ENCODE results near the gene FAM149B1.
"Not testable (repeated sequence)": the region's sequence is repeated elsewhere in the genome, so short reads cannot be mapped to it uniquely, and the experiment has no call there.

FAM149B1 gene

GRCh38 chr10:73238990-73239566 lies 71.2 kb downstream of the FAM149B1 start:
- DNase-seq, result no peak

GRCh38 chr10:73239908-73240307 lies 72.0 kb downstream of the FAM149B1 start:
- no peak for DNase-seq

DNA sequence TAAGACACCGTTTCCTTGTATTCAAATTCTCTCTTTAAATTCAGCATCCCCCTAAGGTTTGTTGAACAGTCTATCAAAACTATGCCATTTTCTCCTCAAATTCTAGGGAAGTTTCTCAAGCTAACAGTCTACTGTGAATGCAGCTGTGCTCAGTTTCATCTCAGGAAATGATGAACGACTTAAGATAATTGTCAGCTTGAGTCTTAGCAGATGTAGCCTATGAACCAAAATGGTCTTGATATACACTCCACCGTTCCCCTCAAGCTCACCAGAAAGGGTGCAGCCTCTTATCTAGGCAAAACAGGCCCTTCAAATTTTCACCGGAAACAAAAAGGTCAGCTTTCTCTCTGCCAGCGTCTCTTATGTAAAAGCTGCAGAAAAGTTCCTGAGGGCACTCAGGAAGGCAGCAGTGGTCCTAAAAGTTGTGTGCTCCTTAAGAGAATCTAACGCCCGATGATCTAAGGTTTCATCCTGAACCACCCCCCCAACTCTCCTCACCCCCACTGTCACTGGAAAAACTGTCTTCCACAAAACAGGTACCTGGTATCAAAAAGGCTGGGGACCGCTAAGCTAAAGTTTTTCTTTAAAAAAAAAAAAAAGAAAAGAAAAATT lies 77.1 kb downstream of the FAM149B1 start:
- DNase-seq, result no peak

DNA sequence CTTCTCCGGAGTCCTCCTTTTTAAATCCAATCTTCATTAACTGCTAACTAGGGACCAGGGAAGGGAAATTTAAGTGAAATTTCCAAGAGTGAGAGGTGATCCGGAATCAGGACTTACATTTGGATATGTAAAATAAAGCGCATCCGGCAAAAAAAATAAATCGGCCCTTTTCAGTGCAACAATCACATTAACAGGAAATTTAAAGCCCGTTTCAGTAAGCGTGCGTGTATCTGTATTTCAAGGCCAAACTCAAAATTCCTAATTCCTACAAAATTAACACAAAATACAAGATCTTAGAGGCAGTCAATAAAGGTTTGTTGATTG lies 78.4 kb downstream of the FAM149B1 start:
- no peak for DNase-seq

GRCh38 chr10:73246646-73247508 lies 79.0 kb downstream of the FAM149B1 start, which contains the start of gene DNAJC9:
Gene DNAJC9, minus strand, starts transcription at chr10:73247255. Its CDS starts 66 bp downstream, at chr10:73247189.
- peak; percentile 100 for DNase-seq

DNA sequence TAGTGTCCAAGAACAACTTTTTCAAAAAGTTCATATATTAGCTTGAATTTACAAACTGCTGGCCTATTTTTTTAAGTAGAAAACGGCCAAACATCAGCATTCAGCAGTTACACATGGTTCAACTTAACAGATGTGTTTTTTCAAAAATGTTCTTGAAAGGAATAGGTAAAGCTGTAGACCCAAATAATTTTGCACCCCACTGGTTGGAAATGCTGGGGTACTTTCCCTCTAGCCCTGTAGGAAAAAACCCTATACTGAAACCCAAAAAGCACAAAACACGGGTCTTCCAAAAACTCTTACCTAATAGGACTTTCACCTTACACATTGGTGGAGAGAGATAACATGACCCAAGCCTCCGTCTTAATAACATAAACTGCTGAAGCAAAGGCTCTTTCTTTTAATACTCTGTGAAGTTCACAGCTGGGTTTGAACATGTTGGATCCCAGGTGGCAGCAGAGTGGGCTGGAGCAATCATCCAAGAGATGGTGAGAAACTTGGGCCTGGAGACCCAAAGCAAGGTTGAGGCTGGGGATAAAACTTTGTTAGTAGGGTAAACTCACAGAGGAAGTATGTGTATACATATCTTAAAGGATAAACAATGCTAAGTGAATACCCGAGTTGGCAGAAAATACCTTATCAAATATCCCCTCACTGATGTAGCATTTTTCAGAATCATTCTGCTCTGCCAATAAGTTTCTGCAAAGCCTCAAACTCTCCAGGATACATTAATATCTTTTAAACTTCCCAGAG lies 79.8 kb downstream of the FAM149B1 start:
- no peak for DNase-seq

GRCh38 chr10:73248259-73248724 lies 80.4 kb downstream of the FAM149B1 start:
- no peak for DNase-seq

- DNase-seq, result peak; percentile 24
Observed at GRCh38 chr10:73251683-73252444, 83.9 kb downstream of the FAM149B1 start.

- peak; percentile 90 for DNase-seq
Observed at GRCh38 chr10:73252445-73253224, 84.7 kb downstream of the FAM149B1 start, which contains the start of gene MRPS16. Gene MRPS16, minus strand, starts transcription at chr10:73252644. Its CDS starts 162 bp downstream, at chr10:73252482.

- DNase-seq, result no peak
Observed at GRCh38 chr10:73253225-73253555, 85.3 kb downstream of the FAM149B1 start.

GRCh38 chr10:73258612-73259011 lies 90.7 kb downstream of the FAM149B1 start:
- DNase-seq, result not testable (repeated sequence)

GRCh38 chr10:73261362-73261995 lies 93.6 kb downstream of the FAM149B1 start:
- no peak for DNase-seq

- DNase-seq, result no peak
Observed at GRCh38 chr10:73262105-73262730, 94.3 kb downstream of the FAM149B1 start.

DNA sequence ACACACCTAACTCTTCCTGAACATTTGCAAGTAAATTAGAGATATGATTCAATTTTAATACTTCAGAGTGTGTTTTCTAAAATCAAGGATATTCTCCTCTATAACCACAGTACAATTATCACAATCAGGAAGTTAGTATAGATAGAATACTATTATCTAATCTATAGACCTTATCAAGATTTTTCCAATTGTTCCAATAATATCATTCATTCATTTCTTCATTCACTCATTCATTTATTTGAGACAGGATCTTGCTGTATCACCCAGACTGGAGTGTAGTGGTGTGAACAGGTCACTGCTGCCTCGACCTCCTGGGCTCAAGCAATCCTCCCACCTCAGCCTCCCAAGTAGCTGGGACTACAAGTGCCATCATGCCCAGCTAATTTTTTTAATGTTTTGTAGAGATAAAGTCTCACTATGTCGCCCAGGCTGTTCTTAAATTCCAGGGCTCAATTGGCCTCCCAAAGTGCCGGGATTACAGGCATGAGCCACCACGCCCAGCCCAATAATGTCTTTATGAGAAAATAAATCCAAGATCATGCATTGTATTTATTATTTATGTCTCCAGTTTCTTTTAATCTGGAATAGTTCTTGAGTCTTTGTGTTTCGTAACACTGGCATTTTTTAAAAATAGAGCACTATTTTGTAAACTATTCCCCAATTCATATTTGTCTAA lies 95.1 kb downstream of the FAM149B1 start:
- no peak for DNase-seq

GRCh38 chr10:73263693-73264347 lies 95.9 kb downstream of the FAM149B1 start:
- no peak for DNase-seq

- DNase-seq, result no peak
Observed at GRCh38 chr10:73264423-73264822, 96.5 kb downstream of the FAM149B1 start.

GRCh38 chr10:73281097-73281496 lies 113.2 kb downstream of the FAM149B1 start:
- no peak for DNase-seq

DNA sequence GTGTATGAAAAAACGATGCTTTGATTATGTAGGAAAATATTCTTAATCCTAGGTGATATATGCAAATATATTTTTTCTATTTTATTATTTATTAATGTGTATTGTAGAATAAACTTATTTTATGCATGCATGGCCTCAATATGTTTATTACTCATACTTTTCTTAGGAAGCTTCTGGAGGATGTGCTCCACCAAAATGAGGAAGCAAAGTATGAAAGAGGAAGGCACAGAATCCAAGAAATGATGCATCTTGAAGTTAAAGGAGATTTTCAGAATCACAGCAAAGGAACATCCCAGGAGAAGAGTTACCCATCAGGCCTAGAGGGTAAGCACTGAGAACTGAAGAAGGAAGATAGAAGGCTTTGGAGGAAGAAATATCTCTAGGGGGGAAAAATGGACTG lies 119.5 kb downstream of the FAM149B1 start:
- DNase-seq, result no peak

DNA sequence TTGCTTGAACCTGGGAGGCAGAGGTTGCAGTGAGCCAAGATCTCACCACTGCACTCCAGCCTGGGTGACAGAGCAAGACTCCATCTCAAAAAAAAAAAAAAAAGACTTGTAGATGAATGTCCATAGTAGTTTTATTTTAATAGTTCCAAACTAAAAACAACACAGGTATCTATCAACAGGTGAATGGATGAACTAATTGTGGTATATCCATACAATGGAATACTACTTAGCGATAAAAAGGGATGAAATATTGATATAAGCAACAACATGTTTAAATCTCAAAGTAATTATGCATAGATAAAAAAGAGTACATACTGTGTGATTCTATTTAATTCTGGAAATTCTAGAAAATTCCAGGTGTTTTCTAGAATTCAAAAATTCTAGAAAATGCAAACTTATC lies 122.0 kb downstream of the FAM149B1 start:
- no peak for DNase-seq
